ENCODE results near the gene ATF2.

Gene ATF2, protein sequence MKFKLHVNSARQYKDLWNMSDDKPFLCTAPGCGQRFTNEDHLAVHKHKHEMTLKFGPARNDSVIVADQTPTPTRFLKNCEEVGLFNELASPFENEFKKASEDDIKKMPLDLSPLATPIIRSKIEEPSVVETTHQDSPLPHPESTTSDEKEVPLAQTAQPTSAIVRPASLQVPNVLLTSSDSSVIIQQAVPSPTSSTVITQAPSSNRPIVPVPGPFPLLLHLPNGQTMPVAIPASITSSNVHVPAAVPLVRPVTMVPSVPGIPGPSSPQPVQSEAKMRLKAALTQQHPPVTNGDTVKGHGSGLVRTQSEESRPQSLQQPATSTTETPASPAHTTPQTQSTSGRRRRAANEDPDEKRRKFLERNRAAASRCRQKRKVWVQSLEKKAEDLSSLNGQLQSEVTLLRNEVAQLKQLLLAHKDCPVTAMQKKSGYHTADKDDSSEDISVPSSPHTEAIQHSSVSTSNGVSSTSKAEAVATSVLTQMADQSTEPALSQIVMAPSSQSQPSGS

DNA sequence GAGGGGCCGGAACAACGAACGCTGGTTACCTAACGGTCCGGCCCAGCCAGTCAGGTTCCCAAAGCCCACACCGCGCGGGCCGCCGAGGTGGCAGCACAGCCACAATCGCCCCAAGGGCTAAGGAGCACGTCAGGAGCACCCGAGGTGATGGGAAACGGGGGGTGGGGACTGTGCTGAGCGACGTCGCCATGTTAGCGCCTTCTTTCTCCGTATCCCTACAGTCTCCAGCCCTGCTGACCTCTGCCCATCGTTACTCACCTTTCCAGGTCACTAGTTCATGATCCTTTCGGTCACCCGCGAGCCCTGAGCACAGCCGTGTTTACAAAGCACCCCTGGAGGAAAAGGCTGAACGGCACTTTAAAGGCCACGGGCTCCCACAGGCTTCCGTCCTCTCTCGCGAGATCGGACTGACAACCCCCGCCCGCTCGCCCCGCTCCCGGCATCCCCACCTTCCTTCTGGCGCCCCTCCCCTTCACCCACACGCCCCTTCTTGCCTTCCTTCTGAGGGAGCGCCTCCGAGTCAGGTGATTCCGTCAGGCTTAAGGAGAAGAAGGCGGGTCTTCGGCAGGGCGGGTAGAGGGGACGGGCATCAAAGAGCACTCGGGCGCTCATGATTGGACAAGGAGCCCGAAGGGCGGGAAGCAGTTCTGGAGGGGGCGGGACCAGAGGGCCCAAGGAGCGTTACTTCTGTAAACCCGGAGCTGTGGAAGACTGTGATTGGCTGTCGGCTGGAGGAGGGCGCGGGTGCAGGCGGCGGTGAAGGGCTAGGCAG lies at the start of gene ATF2:
Gene ATF2, minus strand, starts transcription at position 412 of the 772 bp plus-strand sequence. CDS start 31,760 bp downstream, outside the sequence.
- peak; percentile 100 for DNase-seq

DNA sequence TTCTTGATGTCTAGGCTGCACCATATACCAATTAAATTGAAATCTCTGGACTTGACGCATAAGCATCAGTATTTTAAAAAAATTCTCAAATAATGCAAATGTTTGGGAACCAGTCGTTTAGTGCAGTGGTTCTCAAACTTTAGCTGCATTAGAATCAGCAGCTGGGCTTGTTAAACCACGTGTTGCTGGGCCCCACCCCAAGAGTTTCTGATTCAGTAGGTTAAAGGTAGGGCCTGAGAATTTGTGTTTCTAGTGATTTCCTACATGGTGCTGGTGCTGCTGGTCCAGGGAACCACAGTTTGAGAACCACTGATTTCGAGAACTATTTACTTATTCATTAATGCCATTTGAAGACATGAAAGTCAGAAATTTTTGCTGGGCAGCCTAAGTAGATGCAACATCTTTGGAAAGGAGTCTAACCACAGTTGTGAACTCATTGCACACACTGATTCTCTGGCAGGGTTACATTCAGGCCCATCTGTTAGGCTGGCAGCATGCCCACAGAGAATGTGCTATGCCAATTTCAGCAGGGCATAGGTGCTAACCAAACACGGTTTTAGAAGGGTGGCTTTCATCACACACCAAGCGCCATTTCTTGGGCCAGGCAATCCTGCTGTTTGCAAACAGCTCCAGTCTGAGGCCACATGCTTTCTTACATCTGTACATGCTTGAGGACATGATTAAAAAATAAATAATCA lies 39.9 kb upstream of the ATF2 start:
- peak; percentile 77 for DNase-seq

DNA sequence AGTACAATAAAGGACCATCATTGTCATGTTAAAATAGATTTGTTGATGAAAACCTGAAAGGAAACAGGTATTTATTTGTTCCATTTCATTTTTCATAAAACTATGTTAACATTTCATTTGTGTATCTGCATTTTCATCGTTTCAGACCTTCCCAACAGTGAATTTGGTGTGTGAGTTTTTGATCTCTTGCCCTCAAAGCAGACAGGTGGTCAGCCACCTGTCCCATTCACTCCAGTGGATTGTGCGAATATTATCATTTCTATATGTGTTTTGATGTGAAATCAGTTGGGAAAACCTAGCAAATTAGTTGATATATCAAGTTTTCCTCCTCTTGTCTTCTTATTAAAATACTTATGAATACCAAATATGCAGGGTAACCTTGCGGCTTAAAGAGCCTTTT lies 38.9 kb upstream of the ATF2 start:
- no peak for DNase-seq

DNA sequence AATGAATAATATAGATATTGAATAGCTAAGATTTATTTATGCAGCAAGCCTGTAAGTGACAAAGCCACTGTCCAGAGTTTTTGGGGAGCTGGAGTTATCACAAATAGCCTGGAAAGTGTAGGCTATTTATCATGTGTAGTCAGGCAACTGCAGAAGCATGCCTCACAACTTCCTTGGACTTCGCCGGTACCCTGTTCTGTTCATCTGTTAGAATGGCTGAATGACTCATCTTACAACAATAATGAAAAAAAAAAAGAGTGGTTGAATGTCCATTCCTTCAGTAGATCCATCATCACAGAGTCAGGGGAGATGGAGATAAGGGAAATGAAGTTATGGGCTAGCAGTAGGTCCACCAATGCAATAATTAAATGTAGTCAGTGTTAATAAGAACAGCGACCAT lies 37.5 kb upstream of the ATF2 start:
- DNase-seq = no peak

DNA sequence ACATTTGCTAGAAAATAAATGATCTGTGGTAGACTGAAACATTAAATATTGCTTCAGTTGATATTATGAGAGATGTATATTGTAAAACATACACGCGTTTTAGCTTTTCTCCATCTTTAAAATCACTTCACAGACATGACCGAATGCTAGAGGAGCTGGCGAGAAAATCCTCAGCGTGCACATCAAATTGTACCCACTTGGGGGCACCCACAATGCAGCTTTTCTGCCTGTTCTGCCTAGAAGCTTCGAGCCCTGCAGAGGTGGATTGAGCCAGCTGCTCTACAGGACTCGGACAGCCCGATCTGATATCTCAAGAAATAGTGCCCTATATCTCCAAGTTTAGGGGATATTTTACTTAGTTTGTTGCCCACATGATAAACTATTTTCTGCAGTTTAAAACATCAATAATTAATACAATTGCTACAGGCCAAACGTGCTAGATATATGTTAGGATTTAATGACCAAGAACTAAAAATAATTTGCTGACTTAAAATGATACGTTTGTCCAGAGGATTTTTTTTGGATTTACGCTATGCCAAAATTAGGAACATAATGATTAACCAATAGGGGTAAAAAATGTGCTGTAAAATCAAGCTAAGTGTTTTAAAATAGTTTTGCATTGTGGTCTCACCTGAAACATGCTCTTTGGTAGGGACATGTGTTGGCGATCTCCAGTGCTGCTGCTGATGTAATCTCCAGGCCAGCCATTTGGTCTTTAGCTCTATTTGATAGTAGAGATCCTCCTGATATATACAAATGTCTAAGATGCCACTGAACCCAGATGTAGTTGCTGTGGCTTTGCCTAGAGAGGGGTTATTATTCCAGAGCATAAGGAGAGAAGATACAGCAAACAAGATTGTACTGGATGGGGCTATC lies 35.9 kb upstream of the ATF2 start:
- peak; percentile 57 for DNase-seq

DNA sequence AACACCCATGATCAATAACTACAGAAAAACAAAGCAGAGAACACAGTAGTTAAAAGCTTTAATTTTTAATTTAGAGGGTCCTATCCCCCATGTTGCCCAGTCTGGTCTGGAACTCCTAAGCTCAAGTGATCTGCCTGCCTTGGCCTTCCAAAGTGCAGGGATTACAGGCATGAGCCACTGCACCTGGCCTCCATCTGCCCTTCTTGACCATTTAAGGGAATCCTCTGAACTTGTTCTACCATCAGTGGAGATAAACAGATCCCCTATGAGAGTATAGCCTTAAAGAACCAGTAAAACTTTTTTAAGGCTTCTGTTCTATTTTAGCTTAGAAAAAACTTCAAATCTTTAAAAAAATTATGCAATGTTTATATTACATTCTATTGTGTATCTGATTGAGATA lies 27.0 kb upstream of the ATF2 start:
- no peak for DNase-seq

DNA sequence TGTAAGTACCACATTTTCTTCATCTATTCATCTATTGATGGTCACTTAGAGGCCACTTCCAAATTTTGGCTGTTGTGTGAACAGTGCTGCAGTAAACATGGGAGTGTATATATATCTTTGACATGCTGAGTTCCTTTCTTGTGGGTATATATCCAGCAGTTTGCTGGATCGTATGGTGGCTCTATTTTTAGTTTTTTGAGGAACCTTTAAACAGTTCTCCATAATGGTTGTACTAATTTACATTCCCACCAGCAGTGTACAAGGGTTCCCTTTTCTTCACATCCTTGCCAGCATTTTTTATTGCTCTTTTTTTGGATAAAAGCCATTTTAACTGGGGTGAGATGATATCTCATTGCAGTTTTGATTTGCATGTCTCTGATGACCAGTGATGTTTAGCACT lies 20.8 kb upstream of the ATF2 start:
- DNase-seq = no peak

DNA sequence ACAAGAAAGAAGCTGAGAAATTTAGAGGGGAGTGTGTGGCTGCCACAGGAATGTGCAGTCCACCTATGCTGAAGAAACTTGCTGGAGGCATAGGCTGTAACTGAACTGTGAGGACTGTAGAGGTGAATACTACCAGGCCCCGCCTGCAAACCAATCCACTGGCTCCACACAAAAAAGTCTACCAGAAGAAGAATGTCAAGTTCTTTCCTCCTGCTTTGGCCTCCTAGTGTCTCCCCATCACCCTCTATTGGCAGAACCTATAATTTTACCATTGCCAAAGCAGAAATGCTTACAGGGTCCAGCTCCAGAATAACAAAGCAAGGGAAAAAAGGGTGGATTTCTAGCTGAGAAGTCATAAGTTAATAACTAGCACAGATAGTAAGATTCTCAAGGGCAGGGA lies 19.4 kb upstream of the ATF2 start:
- DNase-seq = no peak

DNA sequence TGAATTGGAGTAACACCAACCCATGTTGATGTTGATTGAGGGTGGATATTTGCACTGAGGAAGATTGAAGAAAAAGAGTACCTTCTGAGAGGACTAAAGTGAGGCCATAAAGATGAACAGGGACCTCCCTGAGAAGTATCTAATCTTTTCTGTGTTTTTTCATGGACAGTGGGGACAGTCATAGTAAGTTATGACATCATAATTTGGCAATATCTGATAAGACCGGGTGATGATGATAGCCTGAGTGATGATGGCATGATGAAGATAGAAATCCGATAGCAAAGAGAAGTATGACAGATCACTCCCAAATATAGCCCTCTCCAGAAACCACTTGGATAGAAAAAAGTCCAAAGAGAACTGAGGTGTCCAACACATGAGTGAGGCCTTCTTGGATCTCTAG lies 15.7 kb upstream of the ATF2 start:
- no peak for DNase-seq

DNA sequence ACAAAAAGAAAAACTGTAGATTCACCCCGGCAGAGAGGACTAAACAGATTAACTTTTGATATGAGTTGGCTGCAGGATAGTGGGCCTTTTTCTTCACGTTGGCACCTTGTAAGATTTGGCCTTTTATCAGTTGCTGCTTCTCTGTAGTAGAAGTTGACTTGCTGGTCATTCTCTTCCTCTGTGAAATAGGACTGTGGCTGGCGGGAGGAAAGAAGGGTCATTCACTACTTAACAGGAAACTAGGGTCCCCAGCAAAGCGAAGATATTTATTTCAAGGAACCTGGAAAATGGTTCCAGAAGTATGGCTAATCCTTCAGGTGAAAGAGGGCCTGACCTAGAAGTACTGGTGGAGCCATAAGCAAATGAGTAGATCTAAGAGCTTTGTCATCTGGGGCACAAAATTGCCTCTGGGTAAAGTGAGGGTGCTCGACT lies 13.9 kb upstream of the ATF2 start:
- no peak for DNase-seq

DNA sequence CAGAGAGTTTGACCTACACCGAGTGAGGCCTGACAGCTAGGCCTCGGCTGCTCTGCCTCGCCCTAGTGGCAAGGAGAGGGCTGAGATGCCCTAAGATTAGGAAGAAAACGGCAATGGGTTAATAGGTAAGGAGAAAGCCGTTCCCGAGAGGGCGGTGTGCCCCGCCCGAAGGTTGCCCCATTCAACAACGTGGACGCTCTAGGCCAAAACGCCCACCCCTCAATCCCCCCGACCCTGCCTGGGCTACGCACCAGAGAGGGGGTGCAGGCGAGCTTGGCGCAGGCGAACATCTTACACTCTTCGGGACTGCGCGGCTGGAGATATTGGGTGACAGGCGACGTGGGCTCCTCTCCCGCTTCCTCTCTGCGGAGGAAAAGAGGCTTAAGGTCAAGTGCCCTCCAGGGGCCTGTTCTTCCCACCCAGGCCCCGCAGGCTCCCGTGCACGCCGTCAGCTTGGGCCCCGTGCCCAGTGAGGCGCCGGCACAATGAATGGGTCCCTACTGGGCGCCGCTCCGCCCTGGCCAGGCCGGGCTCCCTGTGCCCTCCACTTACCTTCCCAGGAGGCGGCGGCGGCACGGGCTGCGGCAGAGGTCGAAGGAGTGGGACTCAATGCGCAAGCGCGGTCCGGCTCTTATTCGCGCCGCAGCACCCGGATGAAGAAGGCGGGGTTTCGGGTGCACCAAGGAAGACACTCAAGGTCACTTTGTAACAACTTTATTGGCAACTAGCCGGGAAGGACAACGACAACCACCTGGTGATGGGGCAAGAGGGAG lies 13.3 kb upstream of the ATF2 start, which contains the start of gene ATP5MC3:
Gene ATP5MC3, minus strand, starts transcription at position 607 of the 773 bp plus-strand sequence. Its CDS starts 317 bp downstream, at position 290.
- peak; percentile 96 for DNase-seq

DNA sequence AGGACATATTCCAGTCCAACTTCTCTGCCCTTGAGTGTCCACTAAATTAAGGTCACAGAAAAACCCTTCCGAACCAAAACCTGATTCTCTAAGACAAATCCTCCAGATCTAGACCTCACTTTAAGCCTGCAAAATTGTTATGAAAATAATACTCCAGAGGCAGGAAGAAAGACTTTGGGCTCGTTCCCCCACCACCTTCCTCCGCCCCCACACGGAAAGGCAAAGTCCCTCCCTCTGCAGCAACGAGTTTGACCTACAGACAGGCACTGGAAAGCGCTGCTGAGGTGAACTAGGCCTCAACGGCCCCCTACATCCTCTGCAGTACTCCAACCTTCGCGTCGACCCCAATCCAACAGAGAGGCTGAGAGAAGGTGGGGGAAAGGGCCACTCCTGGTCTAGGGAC lies 12.7 kb upstream of the ATF2 start:
- DNase-seq = peak; percentile 3

DNA sequence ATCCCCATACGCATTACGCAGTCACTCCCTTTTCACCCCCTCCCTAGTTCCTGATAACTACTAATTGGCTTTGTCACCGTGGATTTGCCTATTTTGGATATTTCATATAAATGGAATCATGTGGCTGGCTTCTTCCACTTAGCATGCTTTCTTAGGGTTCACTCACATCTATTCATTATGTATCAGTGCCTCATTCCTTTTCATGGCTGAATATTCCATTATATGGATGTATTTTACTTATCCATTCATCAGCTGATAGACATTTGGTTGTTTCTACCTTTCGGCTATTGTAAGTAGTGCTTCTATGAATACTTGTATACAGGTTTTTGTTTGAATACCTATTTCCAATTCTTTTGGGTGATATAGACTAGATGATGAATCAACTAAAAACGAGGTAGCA lies 8.6 kb upstream of the ATF2 start:
- DNase-seq = no peak

DNA sequence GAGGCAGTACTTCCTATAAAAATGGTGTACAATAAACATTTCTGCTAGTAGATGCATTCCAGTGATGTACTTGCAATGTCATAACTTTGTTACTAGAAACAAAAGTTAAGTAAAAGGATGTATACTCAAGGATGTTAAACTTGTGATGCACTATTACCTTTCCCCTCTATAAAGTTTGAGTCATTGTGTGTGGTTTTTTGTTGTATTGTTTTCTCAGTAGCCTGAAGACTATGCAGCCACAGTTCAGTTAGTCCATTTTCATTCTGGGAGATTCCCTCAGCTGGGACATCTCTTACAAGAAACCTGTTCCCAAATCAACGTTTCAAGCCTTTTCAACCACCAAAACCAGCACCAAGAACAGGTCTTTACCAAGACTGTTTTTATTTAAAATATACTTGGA lies 7.9 kb upstream of the ATF2 start:
- no peak for DNase-seq

DNA sequence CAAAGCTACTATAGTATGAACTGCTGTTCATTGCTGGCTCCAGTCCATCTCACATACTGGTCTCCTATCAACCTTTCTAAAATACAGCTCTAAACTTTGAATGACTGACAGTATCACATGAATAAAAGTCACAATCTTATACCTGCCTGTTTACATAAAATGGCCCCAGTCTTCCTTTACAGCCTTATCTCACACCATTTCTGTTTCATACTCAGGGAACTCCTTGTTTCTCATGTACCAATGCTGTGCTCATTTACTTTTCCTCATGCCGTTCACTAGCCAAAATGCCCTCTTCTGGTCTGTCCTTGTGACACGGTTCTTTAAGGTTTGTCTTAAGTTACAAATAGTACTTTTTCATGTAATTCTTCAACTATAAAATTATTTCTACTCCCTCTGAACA lies 7.3 kb upstream of the ATF2 start:
- no peak for DNase-seq

DNA sequence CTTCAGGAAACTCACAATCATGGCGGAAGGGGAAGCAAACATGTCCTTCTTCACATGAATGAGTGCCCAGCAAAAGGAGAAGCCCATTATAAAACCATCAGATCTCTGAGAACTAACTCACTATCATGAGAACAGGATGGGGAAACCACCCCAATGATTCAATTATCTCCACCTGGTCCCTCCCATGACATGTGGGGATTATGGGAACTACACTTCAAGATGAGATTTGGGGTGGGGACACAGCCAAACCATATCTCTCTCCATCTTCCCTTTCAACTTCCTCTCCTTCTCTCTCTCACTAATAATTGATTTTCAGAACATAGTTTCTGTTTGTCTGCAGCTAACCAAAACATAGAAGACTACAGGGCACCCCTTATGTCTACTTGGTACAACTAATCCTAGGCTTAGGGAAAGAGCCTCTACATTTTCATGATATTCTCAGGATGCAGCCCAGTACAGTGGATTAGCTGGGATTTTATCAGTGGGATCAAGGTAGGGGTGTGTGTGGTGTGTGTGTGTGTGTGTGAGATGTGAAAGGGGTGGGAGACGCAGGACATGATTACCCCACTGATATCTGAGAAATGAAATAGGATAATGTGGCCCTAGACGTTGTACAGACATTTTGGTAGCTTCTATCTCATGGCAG lies 2.8 kb upstream of the ATF2 start:
- DNase-seq = no peak

DNA sequence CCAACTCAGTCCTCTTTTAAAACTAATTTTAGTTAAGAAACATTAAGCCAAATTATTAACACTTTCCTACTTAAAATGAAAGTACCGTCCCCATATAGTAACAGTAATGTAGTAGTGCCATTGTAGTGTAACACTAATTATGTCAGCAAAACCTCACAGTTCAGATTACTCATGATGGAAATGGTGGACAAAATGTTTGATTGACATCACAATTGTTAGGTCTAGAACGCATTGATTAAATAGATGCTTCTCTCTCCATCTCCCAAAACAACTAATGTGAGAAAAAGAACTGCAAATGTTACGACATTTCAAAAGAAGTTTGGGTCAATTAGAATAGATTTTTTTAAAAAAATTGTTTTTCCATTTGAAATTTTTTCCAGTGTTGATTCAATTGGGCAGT lies 1.2 kb upstream of the ATF2 start:
- no peak for DNase-seq

DNA sequence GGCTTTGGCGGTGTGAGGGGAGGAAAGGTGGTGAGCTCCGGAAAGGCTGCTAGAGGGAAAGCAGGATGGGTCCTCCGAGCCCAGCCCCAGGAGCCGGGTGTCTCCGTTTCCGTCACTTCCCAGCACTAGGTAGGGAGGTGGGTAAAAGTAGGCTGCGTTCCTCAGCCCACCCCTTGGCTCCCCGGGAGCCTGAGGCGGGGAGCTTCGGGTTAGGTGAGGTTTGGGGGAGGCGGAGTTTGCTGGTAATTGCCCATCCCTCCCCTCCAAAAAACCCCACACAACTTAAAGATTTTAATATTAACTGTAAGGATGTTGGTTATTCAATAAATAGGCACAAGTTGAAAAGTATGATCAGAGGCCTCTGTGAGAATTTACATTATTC lies 552 bp upstream of the ATF2 start:
- no peak for DNase-seq

DNA sequence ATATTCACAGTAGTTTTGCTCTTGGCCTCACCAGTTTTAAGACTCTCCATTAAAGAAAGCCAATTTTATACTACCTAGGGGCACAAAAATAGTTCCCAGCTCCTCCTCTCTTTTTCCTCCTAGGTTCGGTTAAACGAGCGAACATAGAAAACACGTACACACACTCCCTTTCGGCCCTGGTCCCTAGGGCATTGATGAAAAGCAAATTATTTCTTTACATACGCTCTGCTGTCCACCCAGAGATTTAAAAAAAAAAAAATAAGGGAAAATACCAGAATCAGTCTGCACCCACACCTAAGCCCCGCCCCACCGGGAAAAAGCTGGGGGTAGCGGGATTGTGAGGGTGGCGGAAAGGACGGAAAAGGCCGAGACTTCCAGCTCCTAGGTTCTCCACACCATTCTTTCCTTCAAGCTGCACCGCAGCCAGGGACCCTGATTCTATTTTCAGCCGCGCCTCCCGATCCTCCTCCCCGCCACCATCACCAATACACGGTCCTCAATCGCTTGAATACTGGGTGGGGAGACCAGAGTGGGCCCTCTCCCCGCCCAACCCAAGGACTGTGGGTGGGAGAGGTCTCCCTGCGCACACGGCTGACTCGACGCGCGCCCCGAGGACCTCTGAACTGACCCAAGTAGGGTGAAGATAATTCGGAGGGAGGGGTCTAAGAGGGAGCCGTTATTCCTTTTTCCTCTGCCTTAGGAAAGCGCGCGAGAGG lies 769 bp downstream of the ATF2 start:
- DNase-seq = peak; percentile 56

DNA sequence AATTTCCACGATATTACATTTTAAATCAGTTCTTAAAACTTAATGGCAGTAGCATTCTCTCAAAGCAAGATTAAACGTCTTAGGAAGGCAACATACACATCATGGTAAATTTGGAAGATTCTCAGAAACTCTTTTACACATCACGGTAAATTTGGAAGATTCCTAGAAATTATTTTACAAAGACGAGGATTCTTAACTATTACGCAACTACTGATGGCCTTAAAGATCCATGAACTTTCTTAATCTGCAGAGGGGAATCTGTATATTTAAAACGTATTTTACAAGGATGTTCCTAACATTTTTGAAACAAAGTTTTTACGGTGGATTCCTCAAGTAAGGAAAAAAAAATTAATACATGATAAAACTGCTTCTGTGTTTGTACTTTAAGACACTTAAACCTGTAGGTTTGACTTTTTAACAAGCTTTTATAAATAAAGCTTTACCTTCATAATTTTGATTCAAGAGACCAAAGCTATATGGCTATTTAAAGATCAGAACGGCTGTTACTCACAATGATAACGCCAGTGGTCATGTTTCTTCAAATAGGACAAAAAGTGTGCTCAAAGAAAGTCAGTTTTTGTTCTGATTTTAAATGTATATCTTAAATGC lies 1.7 kb downstream of the ATF2 start:
- DNase-seq = no peak
